Spleen (tissue), 7 donors: ENCODE measurements around the gene WDR7.

Source experiments
- CTCF ChIP-seq, 11 experiments: fragments of 200-600 bp in 7 of 11; fragments of 450-650 bp in 4 of 11; sonication (generic) in 4 of 11; IDR thresholded peaks in 8 of 11; conservative IDR thresholded peaks in 3 of 11; 1 replicate in 7 of 11; 2 replicates in 4 of 11; pipeline versions ENCODE4 v1.4.0 to v1.8.0; 2016 to 2021; ENCODE audit warnings: antibody characterized with exemption in 11 of 11, inconsistent platforms in 4 of 11, mild to moderate bottlenecking in 1 of 11
- POLR2A ChIP-seq, 3 donors: fragments of 450-650 bp; IDR thresholded peaks; one replicate each; pipeline ENCODE4 v1.5.1; 2017; ENCODE audit warnings: antibody characterized with exemption in 3 of 3, mild to moderate bottlenecking in 1 of 3
- donor health status: DM: no; HTN: no; CAD: no; lungs with moderate emphysema.
- donor health status: DM: no; HTN: no; CAD: no.
- donor health status: DM: no; HTN: no; CAD: no.

GRCh38 chr18:57057890-57058289 is 406.7 kb downstream of the WDR7 start:
- no peak for TF ChIP-seq CTCF (IDR thresholded peaks at IDR 0.05 in 8 of 11, conservative IDR thresholded peaks at IDR 0.05 in 3 of 11)
- TF ChIP-seq POLR2A (IDR thresholded peaks at IDR 0.05) = no peak
